GM21367 (cell line): ENCODE results near the gene FFAR1.
"Not testable (repeated sequence)": the region's sequence is repeated elsewhere in the genome, so short reads cannot be mapped to it uniquely, and the experiment has no call there.

ENCODE experiments used
- ATAC-seq: cut with Tn5 transposase; IDR thresholded peaks from one replicate; pipeline ENCODE4 v1.9.1; 2021; ENCODE audit not compliant: unreplicated experiment

The FFAR1 gene

DNA sequence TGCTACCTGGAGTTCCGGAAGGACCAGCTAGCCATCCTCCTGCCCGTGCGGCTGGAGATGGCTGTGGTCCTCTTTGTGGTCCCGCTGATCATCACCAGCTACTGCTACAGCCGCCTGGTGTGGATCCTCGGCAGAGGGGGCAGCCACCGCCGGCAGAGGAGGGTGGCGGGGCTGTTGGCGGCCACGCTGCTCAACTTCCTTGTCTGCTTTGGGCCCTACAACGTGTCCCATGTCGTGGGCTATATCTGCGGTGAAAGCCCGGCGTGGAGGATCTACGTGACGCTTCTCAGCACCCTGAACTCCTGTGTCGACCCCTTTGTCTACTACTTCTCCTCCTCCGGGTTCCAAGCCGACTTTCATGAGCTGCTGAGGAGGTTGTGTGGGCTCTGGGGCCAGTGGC is 11.7 kb downstream of the FFAR1 start:
- not testable (repeated sequence) for ATAC-seq

DNA sequence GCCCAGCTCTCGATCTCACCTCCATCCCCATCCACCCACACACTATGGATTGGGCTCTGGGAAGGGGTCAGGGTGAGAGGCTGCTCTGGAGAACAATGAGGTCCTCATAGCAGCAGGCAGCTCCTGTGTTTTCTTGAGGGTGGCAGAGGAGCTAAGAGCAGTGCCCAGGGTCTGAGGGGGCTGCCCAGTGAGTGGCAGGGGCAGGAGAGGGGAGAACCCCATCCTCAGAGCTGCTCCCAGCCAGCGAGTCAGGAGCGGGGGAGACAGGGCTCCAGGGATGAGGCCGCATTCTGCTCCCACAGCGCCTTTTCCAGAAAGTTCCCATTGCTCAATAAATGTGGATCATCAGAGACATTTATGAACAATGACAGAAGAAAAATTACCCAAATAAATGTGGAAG is 12.4 kb downstream of the FFAR1 start:
- ATAC-seq: not testable (repeated sequence)

DNA sequence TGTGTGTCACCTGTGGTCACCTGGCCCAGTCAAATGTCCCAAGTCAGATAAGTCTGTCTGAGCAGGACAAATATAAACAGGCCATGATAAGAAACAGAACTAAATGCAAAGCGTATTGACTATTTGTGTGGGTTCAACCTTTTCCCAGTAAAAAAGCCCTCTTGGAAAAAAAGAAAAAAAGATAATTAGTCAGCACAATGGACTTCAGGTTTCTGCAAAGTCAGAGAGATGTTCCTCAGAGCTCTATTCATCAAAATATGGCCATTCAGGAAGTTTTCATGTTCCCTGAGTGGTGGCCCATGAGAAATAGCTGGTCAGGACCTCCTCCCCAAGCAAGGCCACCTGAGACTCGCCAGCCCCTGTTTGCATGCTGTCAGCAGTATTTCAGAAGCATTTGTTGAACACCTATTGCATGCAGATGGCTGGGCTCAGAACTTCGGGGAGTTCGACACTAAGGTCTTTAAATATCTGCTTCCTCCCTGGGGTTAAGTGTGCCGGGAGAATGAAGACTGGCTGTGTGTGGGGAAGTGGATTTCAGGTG is 13.2 kb downstream of the FFAR1 start:
- ATAC-seq: no peak

DNA sequence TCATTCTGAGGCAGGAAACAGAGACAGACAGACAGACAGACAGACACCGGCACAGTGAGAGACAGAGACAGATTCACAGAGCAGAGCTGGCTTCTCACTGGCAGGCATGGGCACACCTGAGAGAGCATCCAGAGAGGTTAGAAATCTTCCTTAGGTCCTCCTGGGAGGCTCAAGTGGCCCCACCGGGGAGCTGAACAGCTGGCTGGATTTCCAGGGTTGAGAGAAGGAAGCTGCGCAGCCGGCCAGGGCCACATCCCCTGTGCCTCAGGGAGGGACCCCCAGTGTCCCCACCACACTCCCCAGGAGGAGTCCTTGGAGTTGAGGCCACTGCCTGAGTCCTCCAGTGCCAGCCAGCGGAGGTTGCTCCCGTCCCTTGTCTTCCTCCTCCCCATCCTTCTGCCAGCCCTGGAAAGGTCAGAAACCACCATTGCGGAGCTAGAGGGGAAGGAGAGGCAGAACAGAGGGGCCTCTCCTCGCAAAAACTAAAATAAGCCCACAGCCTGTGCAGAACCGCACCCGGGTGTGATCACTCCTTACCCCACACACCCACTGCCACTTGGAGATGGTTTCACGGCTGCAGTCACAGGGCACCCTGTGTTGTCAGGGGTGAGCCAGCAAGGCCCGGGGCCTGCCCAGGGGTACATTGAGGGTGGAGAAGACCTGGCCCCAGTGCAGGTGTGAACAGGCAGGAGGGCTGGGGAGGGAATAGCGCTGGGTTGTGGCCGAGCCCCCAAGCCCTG is 14.7 kb downstream of the FFAR1 start:
- ATAC-seq: no peak

DNA sequence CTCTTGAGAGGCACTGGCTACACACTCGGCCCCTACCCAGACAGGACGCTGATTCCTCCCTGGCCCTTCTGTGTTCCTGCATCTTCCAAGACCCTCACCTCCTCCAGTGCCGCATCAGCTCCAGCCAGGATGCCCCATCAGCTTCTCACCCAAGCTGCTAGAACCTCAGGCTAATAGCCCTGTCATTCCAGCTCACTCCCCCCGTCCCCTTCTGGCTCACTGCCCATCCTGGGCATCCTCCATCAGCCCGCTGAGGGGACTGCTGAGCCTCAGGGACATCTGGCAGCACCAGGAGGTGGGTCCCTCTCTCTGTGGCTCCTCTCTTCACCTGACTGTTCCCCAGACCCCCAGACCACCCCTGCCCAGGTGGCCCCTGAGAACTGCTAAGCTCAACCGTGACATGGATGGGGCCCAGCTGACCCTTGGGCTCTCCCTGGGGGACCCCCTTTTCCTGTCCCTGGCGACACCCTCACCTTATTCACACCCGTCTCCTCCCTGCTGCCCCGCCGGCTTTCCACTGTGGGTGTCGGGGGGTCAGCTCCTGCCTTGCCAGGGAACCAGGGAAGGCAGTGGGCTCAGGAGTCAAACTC is 15.4 kb downstream of the FFAR1 start:
- no peak for ATAC-seq

DNA sequence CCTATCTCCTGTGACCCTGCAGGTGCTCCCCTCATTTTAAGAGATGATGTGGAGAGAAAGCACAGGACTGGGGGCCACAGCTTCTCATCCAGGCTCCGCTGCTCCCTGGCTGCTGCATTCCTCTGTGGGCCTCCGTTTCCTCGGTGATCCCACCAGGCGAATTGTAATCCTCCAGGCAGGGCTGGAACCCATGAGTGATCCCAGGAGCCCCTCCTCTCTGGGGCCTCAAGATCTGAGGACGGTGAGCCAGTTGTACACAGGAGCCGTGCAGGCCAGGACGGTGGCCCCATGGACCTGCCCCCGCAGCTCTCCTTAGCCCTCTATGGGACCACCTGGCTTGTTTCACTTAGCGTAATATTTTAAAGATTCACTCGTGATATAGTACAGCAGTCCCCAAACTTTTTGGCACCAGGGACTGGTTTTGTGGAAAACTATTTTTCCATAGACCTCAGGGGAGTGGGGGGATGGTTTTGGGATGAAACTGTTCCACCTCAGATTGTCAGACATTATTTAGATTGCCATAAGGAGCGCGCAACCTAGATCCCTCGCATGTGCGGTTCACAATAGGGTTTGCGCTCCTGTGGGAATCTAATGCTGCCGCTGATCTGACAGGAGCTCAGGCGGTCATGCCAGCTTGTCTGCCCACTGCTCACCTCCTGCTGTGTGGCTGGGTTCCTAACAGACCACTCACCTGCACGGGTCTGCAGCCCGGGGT is 16.2 kb downstream of the FFAR1 start:
- no peak for ATAC-seq

DNA sequence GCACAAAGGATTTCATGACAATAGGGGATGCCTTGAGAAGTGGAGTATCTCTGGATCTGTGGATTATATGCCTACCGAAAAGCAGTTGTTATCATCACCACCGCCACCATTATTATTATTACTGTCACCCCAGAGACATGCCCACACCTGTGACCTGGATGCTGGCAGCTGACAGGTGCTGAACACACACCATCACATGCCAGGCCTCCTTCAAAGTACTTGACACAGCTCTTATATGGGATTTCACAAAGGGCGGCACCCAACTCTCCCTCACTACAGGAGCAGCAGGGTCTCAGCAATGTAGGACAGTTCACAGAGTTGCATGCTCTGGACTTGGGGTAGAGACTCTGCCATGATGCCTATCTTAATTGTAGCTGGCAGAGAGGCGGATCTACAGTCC is 17.6 kb downstream of the FFAR1 start:
- ATAC-seq: no peak

DNA sequence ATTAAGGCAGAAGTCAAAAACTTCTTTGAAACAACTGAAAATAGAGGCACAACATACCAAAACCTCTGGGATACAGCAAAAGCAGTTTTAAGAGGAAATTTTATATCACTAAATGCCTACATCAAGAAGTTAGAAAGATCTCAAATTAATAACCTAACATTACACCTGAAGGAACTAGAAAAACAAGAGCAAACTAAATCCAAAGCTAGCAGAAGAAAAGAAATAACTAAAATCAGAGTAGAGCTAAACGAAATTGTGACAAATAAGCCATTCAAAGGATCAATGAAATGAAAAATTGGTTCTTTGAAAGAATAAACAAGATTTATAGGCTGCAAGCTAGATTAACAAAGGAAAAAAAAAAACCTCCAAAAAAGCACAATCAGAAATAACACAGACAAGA is 20.7 kb downstream of the FFAR1 start:
- ATAC-seq: no peak

DNA sequence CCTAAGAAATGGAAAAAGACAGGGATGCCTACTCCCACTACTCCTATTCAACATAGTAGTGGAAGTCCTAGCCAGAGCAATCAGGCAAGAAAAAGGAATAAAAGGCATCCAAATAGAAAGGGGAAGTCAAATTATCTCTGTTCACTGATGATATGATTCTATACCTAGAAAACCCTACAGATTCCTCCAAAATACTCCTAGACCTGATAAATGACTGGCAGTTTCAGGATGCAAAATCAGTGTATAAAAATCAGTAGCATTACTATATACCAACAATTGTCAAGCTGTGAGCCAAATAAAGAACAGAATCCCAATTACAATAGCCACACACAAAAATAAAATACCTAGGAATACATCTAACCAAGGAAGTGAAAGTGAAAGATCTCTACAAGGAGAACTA is 21.8 kb downstream of the FFAR1 start:
- no peak for ATAC-seq

DNA sequence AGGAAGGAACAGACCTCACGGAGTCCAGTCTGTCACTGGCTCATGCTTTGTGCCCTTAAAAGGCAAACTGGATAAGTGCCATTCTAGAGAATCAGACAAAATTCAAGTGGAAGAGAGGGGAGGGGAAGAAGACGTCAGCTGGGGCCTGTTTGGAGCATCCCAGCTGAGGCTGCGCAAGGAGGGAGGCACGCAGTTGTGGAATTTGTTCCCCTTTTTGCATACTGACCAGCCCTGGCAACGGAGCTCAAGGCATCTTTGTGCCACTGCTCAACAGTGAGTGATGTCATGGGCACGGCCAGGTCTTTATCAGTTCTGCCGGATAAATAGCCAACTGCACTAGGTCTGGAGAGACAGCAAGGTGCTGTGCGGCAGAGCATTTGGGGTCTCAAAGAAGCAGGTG is 23.0 kb downstream of the FFAR1 start, which contains the start of gene GPR42:
Gene GPR42 (plus strand): TSS at position 347 of the 400 bp plus-strand sequence. CDS start 292 bp downstream, outside the sequence.
- no peak for ATAC-seq

DNA sequence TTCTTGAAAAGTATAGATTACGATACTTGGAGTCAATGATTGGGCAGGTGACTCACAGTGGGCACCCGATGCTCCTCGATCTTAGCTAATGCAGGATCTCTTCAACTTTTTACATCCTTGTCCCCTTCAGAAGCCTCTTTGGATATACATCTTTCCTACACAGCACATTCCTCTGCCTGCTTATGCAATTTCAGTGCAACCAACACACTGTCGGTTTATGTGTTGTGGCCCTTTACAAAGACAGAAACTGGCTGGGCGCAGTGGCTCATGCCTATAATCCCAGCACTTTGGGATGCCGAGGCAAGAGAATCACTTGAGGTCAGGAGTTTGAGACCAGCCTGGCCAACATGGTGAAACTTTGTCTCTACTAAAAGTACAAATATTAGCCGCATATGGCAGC is 25.8 kb downstream of the FFAR1 start:
- ATAC-seq: no peak

DNA sequence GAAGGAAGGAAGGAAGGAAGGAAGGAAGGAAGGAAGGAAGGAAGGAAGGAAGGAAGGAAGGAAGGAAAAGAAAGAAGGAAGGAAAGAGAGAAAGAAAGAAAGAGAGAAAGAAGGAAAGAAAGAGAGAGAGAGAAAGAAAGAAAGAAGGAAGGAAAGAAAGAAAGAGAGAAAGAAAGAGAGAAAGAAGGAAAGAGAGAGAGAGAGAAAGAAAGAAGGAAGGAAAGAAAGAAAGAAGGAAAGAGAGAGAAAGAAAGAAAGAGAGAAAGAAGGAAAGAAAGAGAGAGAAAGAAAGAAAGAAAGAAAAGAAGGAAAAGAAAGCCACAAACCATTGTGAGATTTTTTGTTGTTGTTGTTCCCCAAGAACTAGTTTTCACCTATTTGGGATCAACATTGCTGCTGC is 26.3 kb downstream of the FFAR1 start:
- not testable (repeated sequence) for ATAC-seq

DNA sequence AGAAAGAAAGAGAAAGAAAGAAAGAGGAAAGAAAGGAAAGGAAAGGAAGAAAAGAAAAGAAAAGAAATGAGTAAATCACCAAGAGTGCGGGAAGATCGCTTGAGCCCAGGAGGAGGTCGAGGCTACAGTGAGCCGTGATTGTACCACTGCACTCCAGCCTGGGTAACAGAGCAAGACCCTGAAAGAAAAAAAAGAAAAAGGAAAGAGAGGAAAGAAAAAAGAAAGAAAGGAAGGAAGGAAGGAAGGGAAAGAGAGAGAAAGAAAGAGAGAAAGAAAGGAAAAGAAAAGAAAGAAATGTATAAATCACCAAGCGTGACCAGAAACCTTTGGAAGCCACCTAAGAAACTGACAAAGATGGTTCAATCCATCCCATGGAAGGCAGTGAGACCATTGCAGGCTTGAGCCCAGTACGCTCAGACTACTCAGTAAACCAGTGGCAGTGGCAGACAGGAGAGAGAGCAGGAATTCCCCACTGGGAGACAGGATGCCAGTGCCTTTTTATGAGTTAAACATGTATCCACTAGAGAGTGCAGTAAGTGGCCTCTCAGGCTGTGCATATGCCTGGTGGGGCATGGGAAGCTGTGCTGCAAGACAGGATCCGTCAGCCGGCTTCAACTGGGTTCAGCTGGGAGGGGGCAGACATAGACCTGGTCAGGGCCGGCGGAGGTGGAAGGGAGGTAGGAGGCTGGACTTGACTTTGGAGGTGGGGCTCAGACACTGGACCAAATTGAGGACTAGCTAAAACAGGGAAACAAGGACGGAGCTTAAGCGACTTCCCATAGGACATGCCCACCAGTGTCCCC is 28.0 kb downstream of the FFAR1 start:
- ATAC-seq: no peak

DNA sequence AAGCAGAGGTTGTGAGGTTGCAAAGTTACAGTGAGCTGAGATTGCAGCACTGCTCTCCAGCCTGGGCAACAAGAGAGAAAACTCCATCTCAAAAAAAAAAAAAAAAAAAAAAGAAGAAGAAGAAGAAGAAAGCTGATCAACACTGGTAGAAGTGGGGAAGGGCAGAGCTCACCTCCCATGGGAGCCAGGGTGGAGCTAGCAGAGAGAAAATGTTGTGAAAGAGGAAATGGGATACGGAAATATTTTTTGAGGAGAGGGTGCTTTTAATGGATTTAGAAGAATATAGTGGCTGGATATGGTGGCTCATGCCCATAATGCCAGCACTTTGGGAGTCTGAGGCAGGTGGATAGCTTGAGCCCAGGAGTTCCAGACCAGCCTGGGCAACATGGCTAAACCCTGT is 30.0 kb downstream of the FFAR1 start:
- ATAC-seq: no peak

DNA sequence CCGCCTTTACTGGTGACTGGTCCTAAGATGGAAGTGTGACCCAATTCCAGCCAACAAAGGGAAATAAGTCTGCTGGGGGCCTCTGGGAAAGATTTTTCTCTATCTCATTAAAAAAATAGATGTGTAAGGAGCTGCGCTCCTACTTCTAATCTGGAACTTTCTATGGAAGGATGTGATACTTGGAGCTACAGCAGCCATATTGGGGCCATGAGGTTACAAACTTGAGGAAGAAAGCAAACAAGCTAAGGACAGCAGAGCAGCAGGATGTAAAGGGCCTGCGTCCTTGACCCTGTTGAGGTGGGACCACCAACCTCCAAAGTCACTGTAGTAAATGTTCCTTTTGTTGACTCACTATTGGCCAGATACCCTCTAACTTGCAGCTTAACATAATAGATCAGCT is 30.7 kb downstream of the FFAR1 start:
- ATAC-seq: no peak

DNA sequence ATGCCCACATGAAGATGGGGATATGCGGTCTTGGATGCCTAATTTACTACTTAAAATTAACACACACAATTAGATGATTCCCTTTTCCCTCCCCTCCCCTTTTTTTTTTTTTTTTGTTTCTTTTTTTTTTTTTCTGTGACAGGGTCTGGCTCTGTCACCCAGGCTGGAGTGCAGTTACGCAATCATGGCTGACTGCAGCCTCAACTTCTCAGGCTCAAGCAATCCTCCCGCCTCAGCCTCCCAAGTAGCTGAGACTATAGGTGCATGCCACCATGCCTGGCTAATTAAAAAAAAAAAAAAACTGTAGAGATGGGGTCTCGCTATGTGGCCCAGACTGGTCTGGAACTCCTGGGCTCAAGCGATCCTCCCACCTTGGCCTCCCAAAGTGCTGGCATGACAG is 31.8 kb downstream of the FFAR1 start:
- ATAC-seq: not testable (repeated sequence)

DNA sequence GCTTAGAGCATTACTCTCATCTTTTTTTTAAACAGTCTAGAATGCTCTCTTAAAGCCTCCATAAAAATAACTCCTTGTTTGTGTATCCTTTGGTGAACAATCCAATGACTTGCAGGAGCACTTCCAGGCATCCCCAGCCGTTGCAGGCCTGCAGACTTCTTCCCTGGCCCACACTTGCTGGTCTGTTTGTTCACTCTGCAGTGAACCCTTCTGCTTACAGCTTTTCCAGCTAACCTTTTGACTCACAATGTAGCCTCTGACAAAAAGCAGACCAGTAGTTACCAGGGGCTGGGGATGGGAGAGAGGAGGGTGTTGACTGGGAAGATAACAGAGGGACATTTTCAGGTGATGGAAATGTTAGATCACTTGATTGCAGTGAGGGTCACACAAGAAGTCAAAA is 32.3 kb downstream of the FFAR1 start:
- ATAC-seq: no peak

DNA sequence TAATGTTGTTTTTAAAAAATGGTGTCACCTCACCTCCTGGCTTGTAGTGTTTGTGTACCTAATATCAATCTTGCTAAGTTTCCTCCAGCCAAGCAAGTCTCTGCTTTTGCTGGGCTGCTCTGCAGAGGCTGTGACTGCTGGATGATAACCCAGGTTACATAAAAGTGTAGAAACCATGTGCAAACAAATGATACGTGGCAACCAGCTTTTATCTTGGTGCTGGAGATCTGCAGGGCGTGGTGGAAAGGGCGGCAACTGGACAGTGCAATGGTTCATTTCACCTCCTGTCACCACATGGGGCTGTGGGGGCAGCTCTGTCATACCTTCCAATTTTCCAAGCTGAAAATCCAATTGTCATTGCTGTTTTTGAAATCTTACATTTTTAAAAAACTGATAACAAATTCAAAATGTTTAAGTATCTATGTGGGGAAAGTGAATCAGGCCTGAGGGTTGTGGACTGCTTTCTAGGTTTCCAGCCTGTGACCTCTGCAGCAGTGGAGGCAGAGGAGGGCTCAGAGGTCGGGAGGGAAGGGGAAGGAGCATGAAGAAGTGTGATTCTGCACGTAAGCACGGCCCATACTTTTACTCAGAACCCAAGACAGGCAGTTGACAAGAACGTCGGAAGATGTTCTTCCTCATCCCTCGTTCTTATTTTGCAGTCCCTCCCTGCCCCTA is 32.9 kb downstream of the FFAR1 start:
- no peak for ATAC-seq

DNA sequence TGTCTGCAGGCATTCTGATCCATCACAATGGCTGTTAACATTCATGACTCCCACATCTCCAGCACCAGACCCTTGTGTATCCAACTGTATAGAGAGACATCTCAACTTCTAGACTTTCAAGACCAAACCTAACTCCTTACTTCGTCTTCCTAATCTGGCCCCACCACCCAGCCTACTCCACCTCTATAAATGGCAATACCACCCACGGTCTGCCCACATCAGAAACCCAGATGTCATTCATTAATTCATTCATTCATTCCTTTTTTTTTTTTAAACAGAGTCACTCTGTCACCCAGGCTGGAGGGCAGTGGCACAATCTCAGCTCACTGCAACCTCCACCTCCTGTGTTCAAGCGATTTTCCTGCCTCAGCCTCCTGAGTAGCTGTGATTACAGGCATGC is 33.6 kb downstream of the FFAR1 start:
- no peak for ATAC-seq

DNA sequence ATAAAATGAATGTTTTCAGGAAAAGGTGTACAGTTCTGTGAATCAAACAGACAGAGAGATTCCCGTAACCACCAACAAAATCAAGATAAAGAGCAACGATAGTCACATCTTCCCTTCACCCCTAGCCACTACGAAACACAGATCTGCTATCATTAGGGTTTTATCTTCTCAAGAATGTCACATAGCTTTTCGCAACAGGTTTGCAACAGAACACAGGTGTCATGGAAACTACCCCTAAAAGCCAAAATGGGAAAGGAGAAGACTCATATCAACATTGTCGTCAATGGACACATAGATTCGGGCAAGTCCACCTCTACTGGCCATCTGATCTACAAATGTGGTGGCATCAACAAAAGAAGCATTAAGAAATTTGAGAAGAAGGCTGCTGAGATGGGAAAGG is 34.2 kb downstream of the FFAR1 start:
- no peak for ATAC-seq

DNA sequence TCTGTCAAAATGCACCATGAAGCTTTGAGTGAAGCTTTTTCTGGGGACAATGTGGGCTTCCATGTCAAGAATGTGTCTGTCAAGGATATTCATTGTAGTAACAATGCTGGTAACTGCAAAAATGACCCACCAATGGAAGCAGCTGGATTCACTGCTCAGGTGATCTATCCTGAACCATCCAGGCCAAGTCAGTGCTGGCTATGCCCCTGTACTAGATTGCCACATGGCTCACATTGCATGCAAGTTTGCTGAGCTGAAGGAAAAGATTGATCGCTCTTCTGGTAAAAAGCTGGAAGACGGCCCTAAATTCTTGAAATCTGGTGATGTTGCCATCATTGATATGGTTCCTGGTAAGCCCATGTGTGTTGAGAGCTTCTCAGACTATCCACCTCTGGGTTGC is 35.8 kb downstream of the FFAR1 start:
- no peak for ATAC-seq
